Colonic mucosa (tissue), 4 donors: ENCODE data around the gene FOXD2. TPM values are rescaled to one million over a fixed set of nuclear protein-coding genes. Genes with fewer than 3 reads are reported as not detected.

Experiments used
- DNase-seq: peaks from one replicate; pipeline ENCODE4 v3.0.0-alpha.2; 2020
- H3K27ac ChIP-seq: fragments of 200-600 bp; one replicate; pipeline ENCODE4 v1.8.0; 2021
- H3K27me3 ChIP-seq: fragments of 200-600 bp; one replicate; pipeline ENCODE4 v1.8.0; 2021
- H3K36me3 ChIP-seq: fragments of 200-600 bp; one replicate; pipeline ENCODE4 v1.8.0; 2021
- H3K4me1 ChIP-seq: fragments of 200-600 bp; one replicate; pipeline ENCODE4 v1.8.0; 2021; ENCODE audit warnings: mild to moderate bottlenecking
- H3K4me3 ChIP-seq: fragments of 200-600 bp; one replicate; pipeline ENCODE4 v1.8.0; 2021
- H3K9ac ChIP-seq, 2 donors: one replicate each; pipeline ENCODE4 v1.7.0; 2013; ENCODE audit warnings: control low read depth in 2 of 2, low read depth in 2 of 2, low read length in 2 of 2
- H3K9me3 ChIP-seq: fragments of 200-600 bp; one replicate; pipeline ENCODE4 v1.8.0; 2021
- CTCF ChIP-seq: fragments of 200-600 bp; IDR thresholded peaks from one replicate; pipeline ENCODE4 v1.8.0; 2022; ENCODE audit warnings: antibody characterized with exemption, mild to moderate bottlenecking
- intact Hi-C: fragments of 100-400 bp; cut with DNase I; formaldehyde crosslinking; loops from one replicate; pipeline ENCODE4 v1.14.1; 2022
- total RNA-seq, 2 donors: library from RNA; stranded (reverse); fragmentation: NEBNext Ultra II Directional in 1 of 2; extraction: Animal tissue kit (Norgen Biotek cat#: 25700) in 1 of 2; gene quantifications; one replicate each; pipeline ENCODE4 v1.2.1, GENCODE V29; 2021
- donor health status: healthy.
- donor health status: DM: no; HTN: no; CAD: no.
- donor health status: DM: no; HTN: no; CAD: no.

The FOXD2 gene
- total RNA-seq, 2 donors from 2014 or later: 22.5 to 25.1 TPM

- H3K36me3 ChIP-seq: no peaks in the 10 kb centered on the region
- no peaks in the 10 kb centered on the region for H3K9me3 ChIP-seq
- no peak for TF ChIP-seq CTCF
- peak overlapping the region; percentile 73 for H3K27ac ChIP-seq
- intact Hi-C loops: no loop called here
- peaks cover 41% of the 10 kb centered on the region for H3K27me3 ChIP-seq
- peak overlapping the region in 1 of 2 donors; percentile 99 for H3K9ac ChIP-seq
- peak; percentile 38 for DNase-seq
- peaks cover 5% of the 10 kb centered on the region for H3K4me1 ChIP-seq
- H3K4me3 ChIP-seq: peak overlapping the region; percentile 10
Observed at GRCh38 chr1:47441450-47442106, 3.7 kb downstream of the FOXD2 start.

GRCh38 chr1:47442202-47442601 is 4.4 kb downstream of the FOXD2 start:
- Histone ChIP-seq H3K9me3 (no peaks in the 10 kb centered on the region), H3K4me1 (peaks cover 5% of the 10 kb centered on the region), H3K4me3 (peak overlapping the region; percentile 10), H3K9ac (peak overlapping the region in 1 of 2 donors; percentile 99), H3K36me3 (no peaks in the 10 kb centered on the region), H3K27ac (peak overlapping the region; percentile 73), H3K27me3 (peaks cover 41% of the 10 kb centered on the region)
- intact Hi-C loops: no loop called here
- no peak for TF ChIP-seq CTCF
- DNase-seq: peak; percentile 34

- Histone ChIP-seq H3K9ac (peak overlapping the region in 1 of 2 donors; percentile 99), H3K4me1 (peaks cover 5% of the 10 kb centered on the region), H3K27ac (peak overlapping the region; percentile 53), H3K9me3 (no peaks in the 10 kb centered on the region), H3K4me3 (peak overlapping the region; percentile 30), H3K36me3 (no peaks in the 10 kb centered on the region), H3K27me3 (peaks cover 41% of the 10 kb centered on the region)
- intact Hi-C loops: no loop called here
- no peak for TF ChIP-seq CTCF
- peak; percentile 31 for DNase-seq
Observed at GRCh38 chr1:47442842-47443529, 5.1 kb downstream of the FOXD2 start.

GRCh38 chr1:47443530-47444296 is 5.9 kb downstream of the FOXD2 start:
- Histone ChIP-seq H3K9ac (peak overlapping the region; percentile 44 to 99), H3K36me3 (no peaks in the 10 kb centered on the region), H3K4me3 (peak overlapping the region; percentile 30), H3K27ac (peak overlapping the region; percentile 53), H3K4me1 (peaks cover 5% of the 10 kb centered on the region), H3K9me3 (no peaks in the 10 kb centered on the region), H3K27me3 (peaks cover 39% of the 10 kb centered on the region)
- peak; percentile 31 for DNase-seq
- intact Hi-C loops: no loop called here
- no peak for TF ChIP-seq CTCF

GRCh38 chr1:47444297-47444561 is 6.4 kb downstream of the FOXD2 start:
- peak overlapping the region; percentile 44 to 99 for H3K9ac ChIP-seq
- peak overlapping the region; percentile 30 for H3K4me3 ChIP-seq
- H3K27me3 ChIP-seq: peaks cover 34% of the 10 kb centered on the region
- DNase-seq: peak; percentile 35
- no peak for TF ChIP-seq CTCF
- H3K9me3 ChIP-seq: no peaks in the 10 kb centered on the region
- intact Hi-C loops: no loop called here
- H3K4me1 ChIP-seq: peaks cover 5% of the 10 kb centered on the region
- H3K27ac ChIP-seq: peak overlapping the region; percentile 53
- H3K36me3 ChIP-seq: no peaks in the 10 kb centered on the region
